ENCODE data around the gene OPRPN. TPM values are rescaled to one million over a fixed set of nuclear protein-coding genes. Genes with fewer than 3 reads are reported as not detected.

The OPRPN gene
- total RNA-seq = not detected in 2 replicates

GRCh38 chr4:70397580-70397979 lies at the start of gene OPRPN:
TSS of gene OPRPN (plus strand) at chr4:70397940. CDS start at chr4:70399286, 1,346 bp downstream.

GRCh38 chr4:70360460-70360859 lies 37.3 kb upstream of the OPRPN start, which contains the start of gene SMR3A:
TSS of gene SMR3A (plus strand) at chr4:70360760. CDS start at chr4:70362116, 1,356 bp downstream.

GRCh38 chr4:70382691-70383181 lies 15.0 kb upstream of the OPRPN start, which contains the start of gene SMR3B:
TSS of gene SMR3B (plus strand) at chr4:70383131. CDS start at chr4:70384511, 1,380 bp downstream.

Other genes with a start within 250 kb of the OPRPN start
- not detected in 2 replicates for gene PRR27, start 243.7 kb upstream of the OPRPN start, total RNA-seq
- gene ODAM, start 202.2 kb upstream of the OPRPN start, total RNA-seq = not detected in 2 replicates
- gene FDCSP, start 171.8 kb upstream of the OPRPN start, total RNA-seq = not detected in 2 replicates
- not detected in 2 replicates for gene CSN3, start 155.3 kb upstream of the OPRPN start, total RNA-seq
- gene CABS1, start 63.0 kb upstream of the OPRPN start, total RNA-seq = not detected in 2 replicates
- gene SMR3A, start 37.2 kb upstream of the OPRPN start, total RNA-seq = not detected in 2 replicates
- not detected in 2 replicates for gene SMR3B, start 14.8 kb upstream of the OPRPN start, total RNA-seq
- gene MUC7, start 74.3 kb downstream of the OPRPN start, total RNA-seq = not detected in 2 replicates
- 0.12 TPM in 1 of 2 replicates, not detected in the other for gene AMTN, start 120.6 kb downstream of the OPRPN start, total RNA-seq
- gene AMBN, start 194.3 kb downstream of the OPRPN start, total RNA-seq = not detected in 2 replicates
- under 0.01 and 0.12 TPM in 2 replicates for gene ENAM, start 230.8 kb downstream of the OPRPN start, total RNA-seq